Mucosa of stomach (tissue), 1 donor: Measurements from ENCODE around the gene SUSD2.

ENCODE experiments used
- H3K27me3 ChIP-seq: one replicate; pipeline ENCODE4 v1.7.0; 2013; ENCODE audit warnings: mild to moderate bottlenecking, low read length; ENCODE audit not compliant: control insufficient read depth, insufficient read depth
- H3K36me3 ChIP-seq: one replicate; pipeline ENCODE4 v1.7.0; 2013; ENCODE audit warnings: low read length; ENCODE audit not compliant: control insufficient read depth, insufficient read depth
- H3K4me1 ChIP-seq: one replicate; pipeline ENCODE4 v1.7.0; 2013; ENCODE audit warnings: mild to moderate bottlenecking, low read length; ENCODE audit not compliant: control insufficient read depth, insufficient read depth
- H3K4me3 ChIP-seq: one replicate; pipeline ENCODE4 v1.7.0; 2013; ENCODE audit warnings: low read length
- H3K9ac ChIP-seq: one replicate; pipeline ENCODE4 v1.7.0; 2013; ENCODE audit warnings: mild to moderate bottlenecking, low read length, moderate library complexity
- H3K9me3 ChIP-seq: one replicate; pipeline ENCODE4 v1.7.0; 2013; ENCODE audit warnings: mild to moderate bottlenecking, low read length, moderate library complexity; ENCODE audit not compliant: control insufficient read depth
- donor health status: Pancreatic carcinoma.

Gene SUSD2

GRCh38 chr22:24156141-24156912, 25.0 kb upstream of the SUSD2 start:
- peak overlapping the region; percentile 60 for H3K4me3 ChIP-seq
- no peaks in the 10 kb centered on the region for H3K9me3 ChIP-seq
- peaks cover 34% of the 10 kb centered on the region for H3K4me1 ChIP-seq
- H3K9ac ChIP-seq, result no peak overlapping the region
- peaks cover 4% of the 10 kb centered on the region for H3K36me3 ChIP-seq
- no peaks in the 10 kb centered on the region for H3K27me3 ChIP-seq

DNA sequence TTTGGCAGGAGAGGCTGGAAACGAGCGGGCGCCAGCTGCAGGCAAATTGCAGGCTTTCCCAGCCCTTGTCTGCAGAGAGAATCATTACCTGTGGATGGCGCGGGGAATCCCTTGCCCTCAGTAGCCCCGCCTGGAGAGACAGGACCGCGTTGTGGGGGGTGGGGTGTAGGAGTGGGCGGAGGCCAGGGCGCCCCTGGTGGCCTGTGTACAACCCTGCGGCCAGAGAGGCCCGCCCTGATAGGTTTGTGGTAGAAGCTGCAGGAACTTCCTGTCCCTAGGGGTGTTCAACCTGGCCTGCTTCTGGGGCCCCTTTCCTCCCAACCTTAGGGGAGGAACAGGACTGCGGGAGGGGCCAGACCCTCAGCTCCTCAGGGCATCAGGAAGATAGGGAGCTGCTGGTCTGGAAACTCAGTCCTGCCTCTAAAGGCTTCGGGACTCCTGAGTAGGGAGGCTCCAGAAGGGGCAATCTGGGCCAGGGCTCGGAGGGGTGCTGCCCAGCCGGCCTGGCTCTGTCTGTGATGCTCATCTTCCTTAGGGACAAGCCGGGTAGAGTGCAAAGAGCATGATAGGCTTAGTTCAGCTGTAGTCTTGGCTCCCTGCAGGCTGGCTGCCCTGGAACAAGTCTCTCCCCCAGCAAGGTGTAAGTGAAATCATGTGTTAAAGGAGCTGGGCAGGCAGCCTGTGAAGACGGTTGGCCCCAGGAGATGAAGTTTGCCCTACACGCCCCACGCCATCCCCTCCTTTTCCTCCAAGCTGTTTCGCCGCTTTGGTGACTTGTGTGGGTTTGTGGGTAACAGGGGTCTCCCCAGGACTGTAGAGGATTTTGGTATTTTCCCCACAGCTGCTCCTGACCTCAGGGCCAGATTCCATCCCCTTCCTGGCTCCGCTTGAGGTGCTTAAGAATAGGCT, 24.1 kb upstream of the SUSD2 start:
- Histone ChIP-seq H3K27me3 (no peaks in the 10 kb centered on the region), H3K36me3 (peaks cover 4% of the 10 kb centered on the region), H3K9me3 (no peaks in the 10 kb centered on the region), H3K4me1 (peaks cover 34% of the 10 kb centered on the region), H3K4me3 (peak overlapping the region; percentile 60), H3K9ac (no peak overlapping the region)

DNA sequence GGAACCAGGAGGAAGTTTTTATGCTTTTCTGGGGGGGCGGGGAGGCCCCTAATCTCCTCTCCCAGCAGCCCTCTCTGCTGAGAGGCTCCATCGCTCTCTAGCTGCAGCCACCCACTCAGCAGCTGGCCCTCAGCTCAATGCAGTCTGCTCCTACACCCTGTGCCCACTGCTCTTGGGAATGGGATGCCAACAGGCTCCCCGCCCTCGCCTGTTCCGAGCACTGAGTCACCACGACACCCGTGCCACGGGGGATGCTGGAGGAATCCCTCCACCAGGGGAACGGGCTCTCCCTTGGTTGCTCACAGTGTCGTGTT, 23.5 kb upstream of the SUSD2 start:
- Histone ChIP-seq H3K27me3 (no peaks in the 10 kb centered on the region), H3K4me1 (peaks cover 34% of the 10 kb centered on the region), H3K9me3 (no peaks in the 10 kb centered on the region), H3K4me3 (no peak overlapping the region), H3K9ac (no peak overlapping the region), H3K36me3 (peaks cover 6% of the 10 kb centered on the region)

DNA sequence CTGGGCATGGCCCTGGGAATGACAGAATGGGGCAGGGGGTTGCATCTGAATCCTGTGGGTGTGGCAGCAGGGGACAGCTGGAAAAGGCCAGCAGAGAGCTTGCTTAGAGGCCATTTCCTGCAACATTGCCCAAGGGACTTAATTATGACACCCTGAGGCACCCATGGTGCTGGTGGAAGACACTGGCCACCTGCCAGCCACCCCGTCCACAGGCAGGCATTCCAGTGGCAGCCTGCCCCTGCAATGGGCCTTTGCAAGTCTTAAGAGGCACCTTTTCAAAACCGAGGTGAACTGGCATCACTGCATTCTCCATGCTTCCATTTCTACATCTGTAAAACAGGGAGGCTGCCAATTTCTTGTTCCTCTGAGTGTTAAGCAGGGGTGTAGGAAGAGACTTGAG, 21.6 kb upstream of the SUSD2 start:
- Histone ChIP-seq H3K36me3 (peaks cover 7% of the 10 kb centered on the region), H3K9ac (no peak overlapping the region), H3K9me3 (no peaks in the 10 kb centered on the region), H3K4me1 (peaks cover 27% of the 10 kb centered on the region), H3K27me3 (no peaks in the 10 kb centered on the region), H3K4me3 (no peak overlapping the region)

DNA sequence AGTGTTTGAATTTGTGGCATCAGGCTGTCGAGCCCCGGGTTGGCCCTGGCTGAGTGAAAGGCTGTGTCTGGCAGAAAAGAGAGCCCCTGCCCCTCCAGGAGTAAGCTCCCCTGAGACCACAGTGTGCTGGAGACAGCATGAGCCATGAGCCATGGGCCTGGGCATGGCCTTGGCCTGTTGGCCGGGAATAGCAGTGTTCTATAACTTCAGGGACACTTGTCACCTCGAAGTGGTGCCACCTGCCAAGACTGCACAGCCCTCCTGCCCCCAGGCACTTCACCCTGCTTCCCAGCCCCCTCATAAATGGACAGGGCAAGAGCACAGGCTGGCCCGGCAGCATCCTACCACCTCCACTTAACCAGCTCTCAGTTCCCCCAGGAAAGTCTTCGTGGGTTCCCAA, 20.7 kb upstream of the SUSD2 start:
- H3K9me3 ChIP-seq, result no peaks in the 10 kb centered on the region
- H3K9ac ChIP-seq, result no peak overlapping the region
- H3K4me1 ChIP-seq, result peaks cover 18% of the 10 kb centered on the region
- H3K4me3 ChIP-seq, result no peak overlapping the region
- peaks cover 14% of the 10 kb centered on the region for H3K36me3 ChIP-seq
- no peaks in the 10 kb centered on the region for H3K27me3 ChIP-seq

- Histone ChIP-seq H3K4me3 (no peak overlapping the region), H3K4me1 (peaks cover 15% of the 10 kb centered on the region), H3K9ac (no peak overlapping the region), H3K27me3 (no peaks in the 10 kb centered on the region), H3K9me3 (no peaks in the 10 kb centered on the region), H3K36me3 (peaks cover 19% of the 10 kb centered on the region)
These were observed 19.8 kb upstream of the SUSD2 start for GRCh38 chr22:24161485-24161884.

DNA sequence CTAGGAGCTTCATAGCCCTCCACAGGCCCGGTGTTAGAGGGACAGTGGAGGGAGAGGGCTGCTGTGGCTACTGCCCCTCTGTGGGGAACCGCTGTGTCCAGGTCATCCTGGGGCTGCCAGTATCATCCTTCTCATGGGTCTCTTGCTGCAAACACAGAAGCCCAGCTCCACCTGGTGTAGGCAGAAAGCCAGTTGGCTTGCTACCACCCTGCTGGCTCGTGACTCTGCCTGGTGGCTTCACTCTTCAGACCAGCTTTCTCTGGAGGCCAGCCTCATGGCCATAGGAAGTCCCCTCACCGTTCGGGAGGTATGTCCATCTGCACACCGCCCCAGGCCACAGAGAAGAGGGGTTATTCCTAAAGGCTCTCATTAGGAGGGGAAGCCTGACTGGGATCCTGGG, 19.4 kb upstream of the SUSD2 start:
- peaks cover 19% of the 10 kb centered on the region for H3K36me3 ChIP-seq
- H3K27me3 ChIP-seq, result no peaks in the 10 kb centered on the region
- H3K4me1 ChIP-seq, result peaks cover 11% of the 10 kb centered on the region
- no peak overlapping the region for H3K9ac ChIP-seq
- H3K4me3 ChIP-seq, result no peak overlapping the region
- no peaks in the 10 kb centered on the region for H3K9me3 ChIP-seq

- Histone ChIP-seq H3K27me3 (no peaks in the 10 kb centered on the region), H3K36me3 (peaks cover 19% of the 10 kb centered on the region), H3K4me3 (no peak overlapping the region), H3K4me1 (peaks cover 5% of the 10 kb centered on the region), H3K9me3 (no peaks in the 10 kb centered on the region), H3K9ac (no peak overlapping the region)
These were observed 18.9 kb upstream of the SUSD2 start for GRCh38 chr22:24162436-24162835.

DNA sequence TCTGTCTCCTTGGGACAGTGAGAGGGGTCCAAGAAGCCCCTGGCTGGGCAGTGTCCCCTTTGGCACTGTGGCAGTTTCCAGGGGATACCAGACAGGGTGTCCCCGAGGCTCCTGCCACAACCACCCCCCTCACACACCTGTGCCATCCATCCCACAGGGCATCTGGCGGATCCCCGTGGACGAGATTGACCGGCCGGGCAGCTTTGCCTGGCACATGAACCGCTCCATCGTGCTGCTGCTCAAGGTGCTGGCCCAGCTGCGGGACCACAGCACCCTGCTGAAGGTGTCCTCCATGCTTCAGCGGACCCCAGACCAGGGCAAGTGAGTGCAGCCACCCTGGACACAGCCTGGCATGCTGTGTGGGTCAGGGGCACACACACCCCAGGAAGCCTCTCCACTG, 17.0 kb upstream of the SUSD2 start:
- Histone ChIP-seq H3K4me1 (no peaks in the 10 kb centered on the region), H3K9ac (no peak overlapping the region), H3K9me3 (no peaks in the 10 kb centered on the region), H3K36me3 (peaks cover 19% of the 10 kb centered on the region), H3K4me3 (no peak overlapping the region), H3K27me3 (no peaks in the 10 kb centered on the region)

- no peak overlapping the region for H3K4me3 ChIP-seq
- H3K27me3 ChIP-seq, result no peaks in the 10 kb centered on the region
- H3K4me1 ChIP-seq, result no peaks in the 10 kb centered on the region
- peaks cover 19% of the 10 kb centered on the region for H3K36me3 ChIP-seq
- no peak overlapping the region for H3K9ac ChIP-seq
- no peaks in the 10 kb centered on the region for H3K9me3 ChIP-seq
These were observed 16.3 kb upstream of the SUSD2 start for GRCh38 chr22:24164940-24165339.

DNA sequence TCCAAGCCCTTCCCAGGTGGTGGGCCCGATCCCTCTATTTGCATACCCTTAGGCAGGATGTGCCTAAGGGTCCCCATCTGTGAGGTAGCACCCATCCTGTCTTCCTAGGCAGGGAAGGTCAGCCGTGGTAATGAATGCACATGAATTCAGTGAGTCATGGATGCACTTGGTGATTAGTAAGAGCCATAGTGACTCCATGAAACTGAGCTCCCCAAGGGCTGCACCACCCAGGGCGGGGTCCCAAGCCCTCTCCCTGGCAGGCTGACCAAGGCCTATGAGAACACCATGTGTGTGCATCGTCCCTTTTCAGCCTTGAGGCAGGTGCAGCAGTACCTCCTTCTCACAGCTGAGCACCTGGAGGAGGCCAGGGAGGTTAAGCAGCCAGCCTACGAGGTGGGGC, 15.6 kb upstream of the SUSD2 start:
- Histone ChIP-seq H3K27me3 (no peaks in the 10 kb centered on the region), H3K9ac (no peak overlapping the region), H3K9me3 (no peaks in the 10 kb centered on the region), H3K4me3 (no peak overlapping the region), H3K4me1 (no peaks in the 10 kb centered on the region), H3K36me3 (peaks cover 19% of the 10 kb centered on the region)

GRCh38 chr22:24166811-24167210, 14.5 kb upstream of the SUSD2 start:
- Histone ChIP-seq H3K4me3 (no peak overlapping the region), H3K4me1 (no peaks in the 10 kb centered on the region), H3K27me3 (no peaks in the 10 kb centered on the region), H3K36me3 (peaks cover 28% of the 10 kb centered on the region), H3K9ac (no peak overlapping the region), H3K9me3 (no peaks in the 10 kb centered on the region)
